Stimulated activated CD4-positive, alpha-beta T cell treated with anti-CD3 and anti-CD28 coated beads, Interleukin-4, amount 100 ng/mL, for 4 hours (primary cell): Measurements from ENCODE around the gene PPP1R37.
A peak's percentile ranks its signal among the peaks of the same experiment; 100 is the strongest.

ENCODE experiments used
- DNase-seq, 2 experiments: peaks; one replicate each; pipeline ENCODE4 v3.0.0-alpha.2; 2020

PPP1R37 gene

DNA sequence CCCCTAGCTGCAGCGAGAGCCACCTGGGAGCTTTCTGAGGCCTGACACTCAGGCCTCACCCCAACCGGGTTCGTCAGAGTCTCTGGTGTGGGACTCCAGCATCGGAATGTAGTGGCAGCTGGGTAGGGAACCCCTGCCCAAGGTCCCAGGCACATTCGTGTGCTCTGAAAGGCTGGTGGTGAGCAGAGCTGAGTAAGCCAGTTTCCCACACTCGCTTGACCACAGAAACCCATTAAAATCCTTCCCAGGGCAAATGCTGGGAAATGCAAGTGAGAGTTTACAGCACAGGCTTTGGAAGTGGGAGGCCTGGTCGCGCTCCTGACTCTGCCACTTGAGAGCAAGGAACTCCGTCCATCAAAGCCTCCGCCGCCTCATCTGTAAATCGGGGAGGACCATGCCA, 80.8 kb downstream of the PPP1R37 start:
- DNase-seq, result no peak

DNA sequence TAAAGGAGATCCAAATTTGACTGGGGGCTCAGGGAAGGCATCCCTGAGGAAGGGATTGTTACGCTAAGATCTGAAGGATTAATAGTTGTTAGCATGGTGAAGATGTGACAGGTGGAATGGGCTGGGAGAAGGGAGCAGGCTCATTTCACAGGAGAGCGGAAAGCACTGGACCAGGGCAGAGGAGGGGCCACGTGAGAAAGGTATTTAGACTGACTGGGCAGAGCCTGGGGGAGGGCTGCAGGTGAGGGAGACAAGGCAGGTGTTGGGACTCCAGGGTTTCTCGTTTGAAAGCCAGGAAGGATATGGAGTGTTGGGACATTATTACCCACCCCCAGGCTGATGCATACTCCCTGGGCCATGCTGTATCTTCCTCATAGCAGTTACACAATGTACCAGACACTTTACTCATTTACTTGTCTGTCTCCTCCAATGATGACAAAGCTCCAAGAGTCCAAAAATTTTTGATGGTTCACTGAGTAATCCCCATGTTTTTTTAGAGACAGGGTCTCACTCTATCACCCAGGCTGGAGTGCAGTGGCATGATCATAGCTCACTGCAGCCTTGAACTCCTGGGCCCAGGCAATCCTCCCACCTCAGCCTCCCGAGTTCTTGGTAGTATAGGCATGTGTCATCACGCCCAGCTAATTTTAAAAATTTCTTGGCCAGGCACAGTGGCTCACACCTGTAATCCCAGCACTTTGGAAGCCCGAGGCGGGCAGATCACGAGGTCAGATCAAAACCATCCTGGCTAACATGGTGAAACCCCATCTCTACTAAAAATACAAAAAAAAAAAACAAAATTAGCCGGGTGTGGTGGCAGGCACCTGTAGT, 82.8 kb downstream of the PPP1R37 start:
- no peak for DNase-seq

DNA sequence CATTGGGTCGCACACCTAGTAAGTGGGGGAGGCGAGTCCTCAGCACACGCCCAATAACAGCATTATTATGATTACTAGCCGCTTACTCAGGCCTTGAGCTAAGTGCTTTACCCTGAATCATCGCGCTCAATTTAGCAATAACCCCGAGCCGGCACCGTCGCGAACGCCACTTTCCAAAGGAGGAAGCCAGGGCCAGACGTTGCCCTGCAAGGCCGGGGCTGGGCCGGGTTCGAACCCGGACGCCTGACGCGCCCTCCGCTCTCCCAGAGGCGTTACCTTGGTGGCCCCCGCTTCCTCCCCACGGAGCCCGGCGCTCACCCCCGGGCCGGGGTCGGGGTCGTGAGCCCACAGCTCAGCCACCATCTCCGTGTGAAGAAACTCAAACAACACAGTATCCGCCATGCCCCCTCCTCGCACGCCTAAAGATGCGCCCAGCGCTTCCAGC, 84.9 kb downstream of the PPP1R37 start, which contains the start of gene TRAPPC6A:
TSS of gene TRAPPC6A (minus strand) at position 421 of the 445 bp plus-strand sequence. CDS start at position 402, 19 bp downstream.
- DNase-seq, result no peak

DNA sequence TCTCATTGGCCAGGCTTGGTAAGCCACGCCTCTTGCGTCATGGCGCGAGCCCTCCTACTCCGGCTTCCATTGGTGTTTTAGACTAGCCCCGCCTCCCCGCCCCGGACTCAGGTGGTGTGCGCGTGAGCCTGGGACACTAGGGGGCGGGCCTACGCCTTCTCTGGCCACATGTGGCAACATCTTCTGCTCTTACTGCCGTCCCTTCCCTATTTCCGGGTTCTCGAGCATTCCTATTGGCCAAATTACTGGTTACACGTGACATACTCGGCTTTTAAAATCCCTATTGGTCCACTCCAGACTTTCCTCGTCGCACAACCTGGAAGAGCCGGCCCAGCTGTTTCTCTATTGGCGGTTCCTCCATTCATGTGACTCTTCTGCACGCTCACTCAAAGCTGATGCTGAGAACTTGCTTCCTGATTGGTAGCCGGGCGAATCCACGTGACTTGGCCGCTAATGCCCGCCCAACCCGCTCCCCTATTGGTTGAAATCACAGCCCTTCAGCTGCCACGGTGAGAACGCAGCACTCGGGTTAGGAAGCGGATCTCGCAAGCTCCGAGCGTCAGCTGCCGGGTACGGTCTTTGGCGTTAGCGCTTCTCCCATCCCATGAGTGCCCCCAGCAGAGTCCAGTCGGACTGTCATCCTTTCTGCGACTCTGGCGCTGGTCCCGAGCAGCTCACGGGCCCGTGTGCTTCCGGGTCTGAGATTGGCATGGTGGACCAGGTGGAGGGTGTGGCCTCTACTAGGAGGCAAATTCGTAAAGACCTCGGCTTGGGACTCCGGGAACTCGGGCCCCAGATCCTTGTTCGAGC, 85.5 kb downstream of the PPP1R37 start, which contains the start of gene BLOC1S3:
TSS of gene BLOC1S3 (plus strand) at position 523 of the 810 bp plus-strand sequence. CDS start 513 bp downstream, outside the sequence.
- peak; percentile 99 to 100 for DNase-seq

DNA sequence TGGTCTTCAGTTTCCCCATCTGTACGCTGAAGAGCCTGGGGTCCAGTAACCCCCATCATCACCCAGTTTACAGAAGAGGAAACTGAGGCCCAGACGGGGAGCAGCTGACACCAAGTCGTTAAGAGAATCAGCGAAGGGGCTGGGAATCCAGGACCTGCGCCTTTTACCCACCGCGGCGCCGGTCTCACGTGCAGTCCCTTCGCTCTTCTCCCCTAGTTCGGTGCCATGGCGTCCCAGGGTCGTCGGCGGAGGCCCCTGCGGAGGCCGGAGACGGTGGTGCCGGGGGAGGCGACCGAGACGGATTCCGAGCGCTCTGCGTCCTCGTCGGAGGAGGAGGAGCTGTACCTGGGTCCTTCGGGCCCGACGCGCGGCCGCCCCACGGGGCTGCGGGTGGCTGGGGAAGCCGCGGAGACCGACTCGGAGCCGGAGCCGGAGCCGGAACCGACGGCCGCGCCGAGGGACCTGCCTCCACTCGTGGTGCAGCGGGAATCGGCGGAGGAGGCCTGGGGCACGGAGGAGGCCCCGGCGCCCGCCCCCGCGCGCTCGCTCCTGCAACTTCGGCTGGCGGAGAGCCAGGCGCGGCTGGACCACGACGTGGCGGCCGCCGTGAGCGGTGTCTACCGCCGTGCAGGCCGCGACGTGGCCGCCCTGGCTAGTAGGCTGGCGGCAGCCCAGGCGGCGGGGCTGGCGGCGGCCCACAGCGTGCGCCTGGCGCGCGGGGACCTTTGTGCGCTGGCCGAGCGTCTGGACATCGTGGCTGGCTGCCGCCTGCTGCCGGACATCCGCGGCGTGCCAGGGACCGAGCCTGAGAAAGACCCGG, 86.3 kb downstream of the PPP1R37 start:
- DNase-seq, result peak; percentile 37 to 44

DNA sequence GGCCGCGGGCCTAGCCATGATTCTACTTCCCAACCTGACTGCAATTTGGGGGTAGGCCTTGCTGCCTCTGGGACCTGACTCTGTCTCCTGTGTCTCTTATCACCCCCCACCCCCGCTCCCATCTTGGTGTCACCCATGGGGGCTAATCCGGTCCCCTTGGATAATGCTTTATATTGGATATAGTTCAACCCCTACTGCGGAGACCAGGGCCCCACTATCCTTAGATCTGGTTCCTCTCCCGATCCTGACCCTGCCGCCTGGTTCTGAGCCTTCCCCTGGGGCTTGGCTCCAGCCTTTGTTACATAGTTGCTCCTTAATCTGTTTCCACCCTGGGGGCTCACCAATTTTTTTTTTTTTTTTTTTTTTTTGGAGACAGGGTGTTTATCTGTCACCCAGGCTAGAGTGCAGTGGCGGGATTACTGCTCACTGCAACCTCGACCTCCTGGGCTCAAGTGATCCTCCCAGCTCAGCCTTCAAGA, 87.0 kb downstream of the PPP1R37 start:
- DNase-seq, result no peak

DNA sequence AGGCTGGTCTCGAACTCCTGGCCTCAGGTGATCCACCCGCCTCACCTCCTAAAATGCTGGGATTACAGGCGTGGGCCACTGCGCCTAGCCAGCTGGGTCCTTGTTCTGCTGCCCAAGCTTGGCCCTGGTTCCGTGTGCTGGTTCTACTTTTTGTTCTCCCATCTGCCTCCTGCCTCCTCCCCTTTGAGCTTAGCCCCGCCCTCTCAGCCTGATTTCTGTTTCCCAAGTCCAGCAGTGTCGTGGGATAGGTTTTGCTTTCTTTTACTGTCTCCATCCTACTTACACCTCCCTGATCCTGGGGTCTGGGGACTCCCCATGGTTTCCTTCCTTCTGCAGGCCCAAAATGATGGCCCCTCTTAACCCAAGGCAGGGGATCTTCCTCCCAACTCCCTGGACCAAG, 88.0 kb downstream of the PPP1R37 start:
- no peak for DNase-seq

DNA sequence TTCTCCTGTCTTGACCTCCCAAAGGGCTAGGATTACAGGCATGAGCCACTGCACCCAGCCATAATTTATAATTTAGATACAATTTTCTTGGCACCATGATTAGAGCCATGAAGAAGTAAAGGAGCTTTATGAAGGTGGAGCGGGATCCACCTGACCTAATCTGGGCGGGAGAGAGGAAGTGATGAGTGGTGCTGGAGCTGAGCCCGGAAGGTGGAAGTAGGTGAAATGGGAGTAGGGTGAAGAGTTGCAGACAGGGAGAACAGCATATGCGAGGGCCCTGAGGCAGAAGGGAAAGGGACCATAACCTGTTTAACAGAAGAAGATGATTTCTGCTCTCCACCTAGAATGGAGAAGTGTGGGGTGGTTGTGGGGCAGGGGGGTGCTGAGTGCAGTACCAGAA, 89.8 kb downstream of the PPP1R37 start:
- DNase-seq, result no peak

DNA sequence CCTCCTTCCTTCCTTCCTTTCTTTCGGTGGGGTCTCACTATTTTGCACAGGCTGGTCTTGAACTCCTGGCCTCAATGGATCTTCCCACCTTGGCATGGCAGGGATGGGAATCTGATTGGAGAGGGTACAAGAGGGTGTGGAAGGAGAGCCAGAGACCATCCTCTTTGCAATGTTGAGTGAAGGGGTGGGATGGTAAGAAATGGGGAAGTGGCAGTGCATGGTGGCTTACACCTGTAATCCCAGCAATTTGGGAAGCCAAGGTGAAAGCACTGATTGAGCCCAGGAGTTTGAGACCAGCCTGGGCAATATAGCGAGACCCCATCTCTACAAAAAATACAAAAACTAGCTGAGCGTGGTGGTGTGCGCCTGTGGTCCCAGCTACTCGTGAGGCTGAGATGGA, 91.1 kb downstream of the PPP1R37 start:
- DNase-seq, result no peak

DNA sequence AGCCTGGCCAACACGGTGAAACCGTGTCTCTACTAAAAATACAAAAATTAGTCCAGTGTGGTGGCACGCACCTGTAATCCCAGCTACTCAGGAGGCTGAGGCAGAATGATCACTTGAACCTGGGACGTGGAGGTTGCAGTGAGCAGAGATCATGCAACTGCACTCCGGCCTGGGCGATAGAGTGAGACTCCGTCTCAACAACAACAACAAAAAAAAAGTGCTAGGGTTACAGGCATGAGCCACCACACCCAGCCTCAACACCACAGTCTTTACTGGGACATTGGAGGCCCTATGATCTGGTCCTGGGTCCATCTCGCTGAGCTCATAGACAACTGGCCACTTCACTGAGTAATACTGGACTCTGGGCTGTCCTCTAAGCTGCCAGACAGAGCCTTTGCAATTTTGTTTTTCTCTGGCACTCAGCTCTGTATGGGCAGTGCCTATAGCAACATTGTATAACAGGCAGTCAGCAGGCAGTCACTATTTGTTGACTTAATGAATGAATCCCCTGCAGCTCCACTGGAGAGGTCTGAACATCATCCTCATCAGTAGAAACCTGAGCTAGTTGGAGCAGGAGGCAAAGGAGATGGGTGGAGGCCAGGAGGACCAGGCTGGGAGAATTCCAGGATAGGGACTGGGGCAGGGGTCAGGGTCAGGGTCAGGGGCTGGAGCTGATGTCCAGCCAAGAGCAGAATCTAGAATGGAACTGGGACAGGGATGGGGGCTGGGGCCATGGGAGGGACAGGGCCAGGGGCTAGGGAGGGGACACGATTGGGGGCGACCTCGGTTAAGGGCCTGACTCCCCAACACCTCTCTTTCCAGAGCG, 93.7 kb downstream of the PPP1R37 start:
- no peak for DNase-seq

DNA sequence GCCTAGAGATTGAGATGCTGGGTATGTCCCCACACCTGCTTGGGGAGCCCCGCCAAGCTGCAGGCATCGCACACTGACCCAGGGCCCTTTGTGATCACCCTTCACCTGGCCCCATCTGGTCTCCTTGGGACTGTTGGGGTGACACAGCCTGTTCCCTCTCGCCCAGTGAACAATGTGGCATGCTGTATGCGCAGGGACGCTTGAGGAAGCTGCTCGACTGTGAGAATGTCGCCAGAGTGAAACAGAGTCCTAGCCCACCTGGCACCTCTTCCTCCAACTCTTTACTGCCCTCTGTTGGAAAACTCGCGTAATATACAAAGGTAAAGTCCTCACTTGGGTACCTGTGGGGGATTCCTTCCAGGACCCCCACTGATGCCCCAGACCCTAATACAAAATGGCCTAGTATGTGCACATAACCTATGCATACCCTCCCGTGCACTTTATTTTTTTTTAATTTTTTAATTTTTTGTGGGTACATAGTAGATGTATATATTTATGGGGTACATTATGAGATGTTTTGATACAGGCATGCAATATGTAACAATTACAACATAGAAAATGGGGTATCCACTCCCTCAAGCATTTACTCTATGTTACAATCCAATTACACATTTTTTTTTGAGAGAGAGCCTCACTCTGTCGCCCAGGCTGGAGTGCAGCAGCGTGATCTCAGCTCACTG, 94.6 kb downstream of the PPP1R37 start:
- no peak for DNase-seq

DNA sequence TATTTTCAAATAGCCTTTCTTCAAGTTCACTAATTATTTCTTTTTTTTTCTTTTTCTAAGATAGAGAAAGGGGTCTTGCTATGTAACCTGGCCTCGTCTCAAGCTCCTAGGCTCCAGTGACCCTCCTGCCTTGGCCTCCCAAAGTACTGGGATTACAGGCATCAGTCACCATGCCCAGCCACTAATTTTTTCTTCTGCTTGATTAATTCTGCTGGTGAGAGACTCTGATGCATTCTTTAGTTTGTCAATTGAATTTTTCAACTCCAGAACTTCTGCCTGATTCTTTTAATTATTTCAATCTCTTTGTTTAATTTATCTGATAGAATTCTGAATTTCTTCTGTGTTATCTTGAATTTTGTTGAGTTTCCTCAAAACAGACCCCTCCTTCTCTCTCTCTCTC, 97.0 kb downstream of the PPP1R37 start:
- no peak for DNase-seq

DNA sequence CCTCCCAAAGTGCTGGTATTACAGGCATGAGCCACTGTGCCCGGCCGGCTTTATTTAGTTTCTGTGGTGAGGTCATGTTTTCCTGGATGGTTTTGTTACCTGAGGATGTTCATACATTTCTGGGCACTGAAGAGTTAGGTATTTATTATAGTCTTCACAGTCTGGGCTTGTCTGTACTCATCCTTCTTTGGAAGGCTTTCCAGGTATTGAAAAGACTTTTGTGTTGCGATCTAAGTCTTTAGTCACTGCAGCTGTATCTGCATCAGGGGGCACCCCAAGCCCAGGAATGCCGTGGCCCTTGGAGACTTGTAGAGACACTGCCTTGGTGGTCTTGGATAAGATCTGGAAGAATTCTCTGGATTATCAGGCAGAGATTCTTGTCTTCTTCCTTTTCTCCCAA, 98.4 kb downstream of the PPP1R37 start:
- DNase-seq, result no peak

DNA sequence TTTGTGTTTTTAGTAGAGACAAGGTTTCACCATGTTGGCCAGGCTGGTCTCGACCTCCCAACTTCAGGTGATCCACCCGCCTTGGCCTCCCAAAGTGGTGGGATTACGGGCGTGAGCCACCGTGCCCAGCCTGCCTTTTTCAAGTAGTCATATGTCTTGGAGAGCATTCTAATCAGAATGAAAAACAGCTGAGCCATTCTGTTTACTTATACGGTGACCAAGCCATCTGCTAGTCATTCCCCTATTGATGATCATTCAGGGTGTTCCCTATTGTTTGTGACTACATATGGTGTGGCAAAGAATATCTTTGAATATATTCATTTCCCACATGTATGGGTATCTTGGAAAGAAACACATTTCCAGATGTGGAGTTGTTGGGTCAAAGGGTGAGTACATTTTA, 102.8 kb downstream of the PPP1R37 start:
- DNase-seq, result no peak
